ENCODE data around the gene CLIC5.

CLIC5 gene

DNA sequence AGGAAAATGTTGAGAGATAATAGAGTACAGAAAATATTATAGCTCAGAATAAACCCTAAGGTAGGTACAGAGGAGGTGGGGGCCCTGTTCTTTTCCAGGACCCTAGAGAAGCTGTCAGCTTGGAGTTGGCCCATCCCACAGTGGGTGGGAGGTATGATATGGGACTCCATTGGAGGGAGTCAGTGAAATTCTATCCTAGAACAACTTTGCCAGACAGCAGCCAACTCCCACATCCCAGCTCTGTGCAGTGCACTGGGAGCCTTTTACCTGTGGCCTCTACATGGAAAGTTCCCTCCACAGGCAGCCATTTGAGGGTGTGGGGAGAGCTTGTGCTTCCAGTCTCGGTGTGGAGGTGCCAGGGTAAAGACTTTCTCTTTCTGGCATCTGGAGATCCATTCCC is 36.8 kb upstream of the CLIC5 start:
- 75 to 87% methylated on average over 1 of the region's 1 CpG for WGBS, 2 experiments
- Histone ChIP-seq H3K27ac (ENCODE audit: insufficient read depth, low read depth, low read length, poor library complexity, severe bottlenecking) (no peak overlapping the region), H3K4me1 (ENCODE audit: control insufficient read depth, insufficient read depth, low read length) (peaks cover 7% of the 10 kb centered on the region), H3K4me3 (ENCODE audit: insufficient read depth, low read depth, low read length) (no peak overlapping the region), H3K9me3 (ENCODE audit: control insufficient read depth, low read length) (no peaks in the 10 kb centered on the region), H3K36me3 (ENCODE audit: control insufficient read depth, insufficient read depth, low read length) (no peaks in the 10 kb centered on the region), H3K27me3 (ENCODE audit: control insufficient read depth, insufficient read depth, low read length, poor library complexity, severe bottlenecking) (no peaks in the 10 kb centered on the region)

DNA sequence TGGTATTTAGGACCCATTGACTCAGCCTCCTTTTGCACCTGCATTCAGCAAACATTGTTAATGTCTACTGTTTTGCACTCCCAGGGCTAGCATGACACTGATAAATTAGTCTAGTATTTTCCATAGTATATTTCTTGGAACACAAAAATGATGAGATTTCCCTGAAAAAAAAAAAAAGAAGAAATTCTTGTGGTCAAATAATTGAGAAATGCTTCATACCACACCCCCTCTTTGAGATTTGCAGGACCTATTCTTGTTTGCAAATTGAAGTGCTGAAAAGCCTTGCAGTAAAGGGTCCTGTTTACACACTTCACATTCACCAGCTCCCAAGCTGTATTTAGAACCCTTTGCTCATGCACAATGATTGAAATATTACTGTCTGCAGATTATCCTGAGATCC is 36.3 kb upstream of the CLIC5 start:
- peaks cover 7% of the 10 kb centered on the region for H3K4me1 ChIP-seq (ENCODE audit: control insufficient read depth, insufficient read depth, low read length)
- H3K9me3 ChIP-seq (ENCODE audit: control insufficient read depth, low read length): no peaks in the 10 kb centered on the region
- no peaks in the 10 kb centered on the region for H3K27me3 ChIP-seq (ENCODE audit: control insufficient read depth, insufficient read depth, low read length, poor library complexity, severe bottlenecking)
- no peaks in the 10 kb centered on the region for H3K36me3 ChIP-seq (ENCODE audit: control insufficient read depth, insufficient read depth, low read length)
- H3K27ac ChIP-seq (ENCODE audit: insufficient read depth, low read depth, low read length, poor library complexity, severe bottlenecking): no peak overlapping the region
- no peak overlapping the region for H3K4me3 ChIP-seq (ENCODE audit: insufficient read depth, low read depth, low read length)

DNA sequence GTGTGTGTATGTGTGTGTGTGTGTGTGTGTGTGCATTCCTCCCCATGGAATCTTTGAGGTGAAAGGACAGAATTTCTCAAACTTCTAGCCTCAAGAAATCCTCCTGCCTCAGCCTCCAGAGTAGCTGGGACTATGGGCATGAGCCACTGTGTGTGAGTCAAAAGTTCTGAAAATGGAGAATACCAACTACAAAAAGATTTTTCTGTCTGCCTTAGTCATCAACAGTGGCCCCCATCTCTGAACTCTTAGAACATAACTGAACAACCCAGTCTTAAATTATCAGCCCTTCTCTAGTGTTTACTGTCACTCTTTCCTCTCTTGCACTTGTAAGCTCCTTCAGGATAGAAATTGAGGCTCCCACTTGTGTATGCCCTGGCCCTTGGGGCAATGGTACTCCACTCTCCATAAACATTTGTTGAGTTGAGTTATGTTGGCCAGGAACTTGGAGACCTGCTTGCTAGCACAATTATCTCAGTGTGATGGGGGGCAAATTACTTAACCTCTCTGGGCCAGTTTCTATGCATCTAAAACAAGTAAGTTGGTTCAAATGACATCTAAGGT is 35.3 kb upstream of the CLIC5 start:
- peaks cover 7% of the 10 kb centered on the region for H3K4me1 ChIP-seq (ENCODE audit: control insufficient read depth, insufficient read depth, low read length)
- H3K9me3 ChIP-seq (ENCODE audit: control insufficient read depth, low read length): no peaks in the 10 kb centered on the region
- no peak overlapping the region for H3K27ac ChIP-seq (ENCODE audit: insufficient read depth, low read depth, low read length, poor library complexity, severe bottlenecking)
- no peaks in the 10 kb centered on the region for H3K27me3 ChIP-seq (ENCODE audit: control insufficient read depth, insufficient read depth, low read length, poor library complexity, severe bottlenecking)
- no peaks in the 10 kb centered on the region for H3K36me3 ChIP-seq (ENCODE audit: control insufficient read depth, insufficient read depth, low read length)
- no peak overlapping the region for H3K4me3 ChIP-seq (ENCODE audit: insufficient read depth, low read depth, low read length)

DNA sequence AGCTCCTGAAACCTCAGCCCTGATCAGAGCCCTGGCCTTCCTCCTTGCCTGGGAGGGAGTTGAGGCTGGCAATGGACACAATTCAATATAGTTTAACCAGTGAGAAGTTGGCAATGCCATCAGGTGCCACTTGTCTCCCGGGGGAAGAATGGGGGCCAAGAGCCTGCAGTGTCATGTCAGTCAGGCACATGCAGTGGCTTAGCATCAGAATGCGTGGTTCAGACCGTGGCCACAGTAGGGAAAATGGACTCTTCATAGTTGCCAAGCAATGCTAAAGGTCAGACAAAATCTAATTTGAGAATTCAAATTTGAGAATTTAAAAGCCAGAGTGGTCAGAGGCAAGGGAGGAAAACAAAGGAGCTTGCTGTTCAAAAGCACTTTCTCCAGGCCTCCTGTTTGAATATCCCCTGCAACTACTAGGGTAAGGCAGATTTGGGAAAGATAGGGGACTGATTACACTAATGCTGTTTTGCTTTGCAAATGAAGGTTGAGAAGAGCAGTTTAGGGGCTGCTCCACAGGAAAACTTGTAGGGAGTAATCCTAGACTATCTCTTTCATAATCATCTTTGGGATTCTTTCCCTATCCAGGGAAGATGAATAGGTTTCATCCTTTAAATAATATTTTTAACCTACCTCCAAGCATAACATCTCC is 33.1 kb upstream of the CLIC5 start:
- Histone ChIP-seq H3K27ac (ENCODE audit: insufficient read depth, low read depth, low read length, poor library complexity, severe bottlenecking) (no peak overlapping the region), H3K36me3 (ENCODE audit: control insufficient read depth, insufficient read depth, low read length) (no peaks in the 10 kb centered on the region), H3K4me1 (ENCODE audit: control insufficient read depth, insufficient read depth, low read length) (peaks cover 7% of the 10 kb centered on the region), H3K4me3 (ENCODE audit: insufficient read depth, low read depth, low read length) (no peak overlapping the region), H3K27me3 (ENCODE audit: control insufficient read depth, insufficient read depth, low read length, poor library complexity, severe bottlenecking) (no peaks in the 10 kb centered on the region), H3K9me3 (ENCODE audit: control insufficient read depth, low read length) (no peaks in the 10 kb centered on the region)
- WGBS, 2 experiments: 87 to 90% methylated on average over 3 of the region's 3 CpGs

DNA sequence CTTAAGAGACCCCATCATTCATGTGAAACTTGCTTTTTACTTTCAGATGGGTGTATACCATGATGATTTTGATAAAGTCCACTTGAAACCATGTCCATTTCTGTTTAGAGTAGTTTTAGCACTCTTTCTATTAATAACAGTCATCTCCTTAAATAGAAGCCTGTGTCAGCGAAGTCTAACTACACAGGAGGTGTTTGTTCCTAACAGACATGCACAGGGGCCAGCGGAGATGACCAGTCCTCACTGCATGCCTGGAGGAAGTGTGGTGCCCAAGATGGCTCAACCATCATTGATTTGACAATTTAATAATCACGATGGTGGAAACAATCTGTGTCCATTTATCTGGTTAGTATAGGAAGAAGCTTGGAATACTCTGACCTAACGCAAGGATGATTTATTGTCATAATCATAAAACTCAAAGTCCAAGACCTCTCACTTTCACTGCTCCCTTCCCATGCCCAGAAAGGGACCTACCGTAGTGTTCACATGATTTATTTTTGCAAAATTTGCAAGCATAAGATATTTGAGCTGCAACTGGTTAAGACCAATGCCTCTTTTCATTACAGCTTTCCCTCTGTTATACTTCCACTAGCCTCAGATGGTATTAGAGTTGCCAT is 31.0 kb upstream of the CLIC5 start:
- H3K4me1 ChIP-seq (ENCODE audit: control insufficient read depth, insufficient read depth, low read length): peaks cover 7% of the 10 kb centered on the region
- no peaks in the 10 kb centered on the region for H3K9me3 ChIP-seq (ENCODE audit: control insufficient read depth, low read length)
- H3K27ac ChIP-seq (ENCODE audit: insufficient read depth, low read depth, low read length, poor library complexity, severe bottlenecking): no peak overlapping the region
- 95 to 99% methylated on average over 5 of the region's 5 CpGs for WGBS, 2 experiments
- H3K27me3 ChIP-seq (ENCODE audit: control insufficient read depth, insufficient read depth, low read length, poor library complexity, severe bottlenecking): no peaks in the 10 kb centered on the region
- H3K4me3 ChIP-seq (ENCODE audit: insufficient read depth, low read depth, low read length): no peak overlapping the region
- no peaks in the 10 kb centered on the region for H3K36me3 ChIP-seq (ENCODE audit: control insufficient read depth, insufficient read depth, low read length)

DNA sequence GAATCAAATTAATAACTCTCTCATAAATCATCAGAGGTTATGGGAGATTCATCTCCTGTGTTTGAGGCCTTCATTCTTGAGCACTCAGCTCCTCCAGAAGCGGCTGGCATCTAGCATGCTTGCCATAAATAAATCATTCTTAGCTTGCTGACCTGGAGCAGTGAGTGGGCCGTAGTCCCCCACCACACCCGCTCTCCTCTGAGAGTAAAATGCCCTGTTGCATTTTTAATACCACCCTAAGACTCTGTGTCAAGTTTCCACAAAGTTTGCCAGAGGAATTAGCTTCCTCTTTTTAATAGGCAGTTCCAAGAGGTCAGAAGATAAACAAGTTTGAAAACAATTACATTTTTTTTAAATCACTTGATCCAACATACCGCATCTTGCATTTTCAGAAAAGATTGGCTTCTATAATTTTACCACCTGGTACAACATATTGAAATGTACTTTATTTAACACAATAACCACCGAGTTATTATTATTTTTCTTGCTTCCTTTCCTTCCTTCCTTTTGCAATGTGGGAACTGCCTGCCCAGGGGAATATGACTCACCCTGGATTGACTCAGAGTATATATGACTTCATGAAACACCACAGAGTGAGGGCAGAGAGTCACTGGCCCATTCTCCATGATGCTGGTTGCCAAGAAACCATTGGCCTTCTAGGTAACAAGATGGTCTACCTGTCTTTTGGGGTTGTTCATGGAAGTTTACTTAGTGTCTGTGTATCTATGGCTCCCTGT is 29.4 kb upstream of the CLIC5 start:
- Histone ChIP-seq H3K36me3 (ENCODE audit: control insufficient read depth, insufficient read depth, low read length) (no peaks in the 10 kb centered on the region), H3K27me3 (ENCODE audit: control insufficient read depth, insufficient read depth, low read length, poor library complexity, severe bottlenecking) (no peaks in the 10 kb centered on the region), H3K9me3 (ENCODE audit: control insufficient read depth, low read length) (no peaks in the 10 kb centered on the region), H3K27ac (ENCODE audit: insufficient read depth, low read depth, low read length, poor library complexity, severe bottlenecking) (no peak overlapping the region), H3K4me1 (ENCODE audit: control insufficient read depth, insufficient read depth, low read length) (peaks cover 7% of the 10 kb centered on the region), H3K4me3 (ENCODE audit: insufficient read depth, low read depth, low read length) (no peak overlapping the region)
- 94 to 97% methylated on average over 5 of the region's 5 CpGs for WGBS, 2 experiments

DNA sequence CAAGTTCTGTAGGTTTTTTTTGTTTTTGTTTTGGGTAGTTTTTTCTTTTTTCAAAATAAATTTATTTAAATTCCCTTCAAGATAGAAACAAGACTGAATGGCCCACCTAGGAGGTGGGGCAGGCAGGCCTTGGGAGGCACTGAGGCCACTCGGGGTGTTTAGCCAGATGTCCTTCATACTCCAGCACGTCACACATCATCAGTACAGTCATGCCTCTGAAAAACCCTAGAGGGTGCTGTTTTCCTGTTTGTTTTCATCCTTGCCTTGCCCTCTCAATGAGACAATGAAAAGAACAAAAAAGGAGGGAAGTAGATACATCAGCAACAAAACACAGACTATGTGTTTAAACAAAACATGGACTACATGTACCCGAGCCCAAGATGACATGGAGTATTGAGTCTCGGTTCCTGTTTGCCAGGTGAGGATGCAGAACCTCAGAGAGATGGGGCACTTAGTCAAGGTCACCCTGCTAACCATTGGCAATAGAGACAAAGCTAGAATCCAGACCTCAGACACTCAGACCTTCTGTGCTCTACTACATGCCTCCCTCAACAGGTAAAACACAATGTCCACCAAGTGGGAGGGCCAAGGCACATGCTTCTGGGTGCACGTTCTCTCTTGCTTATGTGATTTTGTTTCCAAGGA is 26.8 kb upstream of the CLIC5 start:
- H3K27ac ChIP-seq (ENCODE audit: insufficient read depth, low read depth, low read length, poor library complexity, severe bottlenecking): no peak overlapping the region

DNA sequence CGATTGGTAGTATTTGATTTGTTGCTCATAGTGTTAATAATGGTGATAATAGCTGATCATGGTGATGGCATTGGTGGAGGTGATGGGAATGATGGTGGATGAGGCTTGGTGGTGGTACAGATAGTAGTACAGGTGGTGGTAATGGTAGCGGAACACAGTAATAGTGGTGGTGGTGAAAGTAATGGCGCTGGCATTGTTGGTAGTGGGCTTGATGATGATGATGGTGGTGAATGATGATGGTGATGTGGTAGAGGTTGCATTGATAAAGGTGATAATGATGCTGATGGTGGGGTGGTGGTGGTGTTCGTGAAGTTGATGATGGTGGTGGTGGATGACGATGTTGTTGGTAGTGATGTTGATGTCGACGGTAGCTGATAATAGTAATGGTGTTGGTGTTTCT is 24.6 kb upstream of the CLIC5 start:
- no peaks in the 10 kb centered on the region for H3K27me3 ChIP-seq (ENCODE audit: control insufficient read depth, insufficient read depth, low read length, poor library complexity, severe bottlenecking)
- 94 to 96% methylated on average over 7 of the region's 7 CpGs for WGBS, 2 experiments
- H3K36me3 ChIP-seq (ENCODE audit: control insufficient read depth, insufficient read depth, low read length): no peaks in the 10 kb centered on the region
- no peak overlapping the region for H3K4me3 ChIP-seq (ENCODE audit: insufficient read depth, low read depth, low read length)
- H3K27ac ChIP-seq (ENCODE audit: insufficient read depth, low read depth, low read length, poor library complexity, severe bottlenecking): no peak overlapping the region
- no peaks in the 10 kb centered on the region for H3K4me1 ChIP-seq (ENCODE audit: control insufficient read depth, insufficient read depth, low read length)
- H3K9me3 ChIP-seq (ENCODE audit: control insufficient read depth, low read length): no peaks in the 10 kb centered on the region

More for the DNA sequence above, 26.8 kb upstream of the CLIC5 start:
- Histone ChIP-seq H3K36me3 (ENCODE audit: control insufficient read depth, insufficient read depth, low read length) (no peaks in the 10 kb centered on the region), H3K4me1 (ENCODE audit: control insufficient read depth, insufficient read depth, low read length) (no peaks in the 10 kb centered on the region), H3K27me3 (ENCODE audit: control insufficient read depth, insufficient read depth, low read length, poor library complexity, severe bottlenecking) (no peaks in the 10 kb centered on the region), H3K4me3 (ENCODE audit: insufficient read depth, low read depth, low read length) (no peak overlapping the region), H3K9me3 (ENCODE audit: control insufficient read depth, low read length) (no peaks in the 10 kb centered on the region)
- WGBS, 2 experiments: 61 to 65% methylated on average over 5 of the region's 5 CpGs

DNA sequence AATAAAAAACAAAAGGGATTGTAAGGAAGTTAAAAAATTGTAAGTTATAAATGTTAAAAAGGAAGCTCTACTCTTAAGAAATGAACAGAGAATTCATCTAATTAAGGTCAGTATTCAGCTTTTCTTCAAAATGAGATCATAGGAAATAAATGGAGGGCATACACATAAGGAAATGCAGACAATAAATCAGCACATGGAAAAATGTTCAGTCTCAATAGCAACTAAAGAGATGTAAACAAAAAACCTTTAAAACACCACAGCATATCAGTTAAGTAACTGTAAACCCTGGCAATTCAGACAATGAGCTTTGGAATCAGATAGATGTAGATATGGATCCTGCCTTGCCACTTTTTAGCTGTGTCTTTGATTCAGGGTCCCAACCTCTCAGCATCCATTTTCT is 24.0 kb upstream of the CLIC5 start:
- no peak overlapping the region for H3K27ac ChIP-seq (ENCODE audit: insufficient read depth, low read depth, low read length, poor library complexity, severe bottlenecking)
- H3K4me3 ChIP-seq (ENCODE audit: insufficient read depth, low read depth, low read length): no peak overlapping the region
- H3K36me3 ChIP-seq (ENCODE audit: control insufficient read depth, insufficient read depth, low read length): no peaks in the 10 kb centered on the region
- no peaks in the 10 kb centered on the region for H3K9me3 ChIP-seq (ENCODE audit: control insufficient read depth, low read length)
- H3K4me1 ChIP-seq (ENCODE audit: control insufficient read depth, insufficient read depth, low read length): no peaks in the 10 kb centered on the region
- H3K27me3 ChIP-seq (ENCODE audit: control insufficient read depth, insufficient read depth, low read length, poor library complexity, severe bottlenecking): no peaks in the 10 kb centered on the region

DNA sequence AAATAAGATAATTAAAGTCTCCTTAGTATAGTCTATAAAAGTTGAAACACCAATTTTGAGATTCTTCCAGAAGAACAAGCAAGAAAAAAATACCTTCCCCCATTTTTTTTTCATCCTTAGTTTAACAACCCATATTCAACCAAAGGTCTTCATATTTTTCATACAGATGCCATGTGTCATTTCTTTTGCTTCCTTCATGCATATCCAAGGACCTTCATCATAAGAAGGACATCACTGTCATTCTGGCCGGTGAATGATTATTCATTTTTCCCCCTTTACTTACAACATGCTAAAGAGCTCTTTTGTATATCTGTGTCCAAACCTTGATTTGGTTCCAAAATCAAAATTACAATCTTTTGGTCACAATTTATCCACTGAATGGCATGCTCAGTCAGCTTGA is 21.3 kb upstream of the CLIC5 start:
- 92 to 98% methylated on average over 1 of the region's 1 CpG for WGBS, 2 experiments
- no peaks in the 10 kb centered on the region for H3K9me3 ChIP-seq (ENCODE audit: control insufficient read depth, low read length)
- H3K4me1 ChIP-seq (ENCODE audit: control insufficient read depth, insufficient read depth, low read length): no peaks in the 10 kb centered on the region

More for the DNA sequence above, 21.3 kb upstream of the CLIC5 start:
- Histone ChIP-seq H3K27ac (ENCODE audit: insufficient read depth, low read depth, low read length, poor library complexity, severe bottlenecking) (no peak overlapping the region), H3K27me3 (ENCODE audit: control insufficient read depth, insufficient read depth, low read length, poor library complexity, severe bottlenecking) (no peaks in the 10 kb centered on the region), H3K36me3 (ENCODE audit: control insufficient read depth, insufficient read depth, low read length) (no peaks in the 10 kb centered on the region), H3K4me3 (ENCODE audit: insufficient read depth, low read depth, low read length) (no peak overlapping the region)
